NCI-H1694 (cell line): ENCODE measurements around the gene ERI3.

ENCODE experiments used
- DNase-seq: peaks from one replicate; lab custom pipeline; 2025; lab: John Stamatoyannopoulos, UW

The ERI3 gene

GRCh38 chr1:44348061-44348485 is 7.0 kb downstream of the ERI3 start:
- no peak for DNase-seq

GRCh38 chr1:44347280-44347679 is 7.8 kb downstream of the ERI3 start:
- DNase-seq: no peak

GRCh38 chr1:44346878-44347277 is 8.2 kb downstream of the ERI3 start:
- DNase-seq: no peak

- no peak for DNase-seq
These were observed 8.9 kb downstream of the ERI3 start for GRCh38 chr1:44346184-44346583.

- no peak for DNase-seq
These were observed 9.8 kb downstream of the ERI3 start for GRCh38 chr1:44345187-44345775.

GRCh38 chr1:44339731-44340130 is 15.3 kb downstream of the ERI3 start:
- DNase-seq: no peak

- DNase-seq: no peak
These were observed 16.9 kb downstream of the ERI3 start for GRCh38 chr1:44338136-44338535.

- DNase-seq: no peak
These were observed 18.4 kb downstream of the ERI3 start for GRCh38 chr1:44336668-44337067.

- DNase-seq: no peak
These were observed 20.1 kb downstream of the ERI3 start for GRCh38 chr1:44334968-44335367.

- no peak for DNase-seq
These were observed 21.7 kb downstream of the ERI3 start for GRCh38 chr1:44333376-44333775.

GRCh38 chr1:44332505-44332904 is 22.6 kb downstream of the ERI3 start:
- no peak for DNase-seq

- no peak for DNase-seq
These were observed 24.1 kb downstream of the ERI3 start for GRCh38 chr1:44330935-44331334.

- no peak for DNase-seq
These were observed 26.2 kb downstream of the ERI3 start for GRCh38 chr1:44328671-44329416.

GRCh38 chr1:44327679-44328491 is 27.2 kb downstream of the ERI3 start:
- DNase-seq: no peak

GRCh38 chr1:44326821-44327465 is 28.1 kb downstream of the ERI3 start:
- DNase-seq: no peak

- no peak for DNase-seq
These were observed 28.9 kb downstream of the ERI3 start for GRCh38 chr1:44326024-44326701.

- DNase-seq: no peak
These were observed 31.1 kb downstream of the ERI3 start for GRCh38 chr1:44323947-44324346.

GRCh38 chr1:44322367-44322766 is 32.7 kb downstream of the ERI3 start:
- DNase-seq: no peak

- no peak for DNase-seq
These were observed 33.6 kb downstream of the ERI3 start for GRCh38 chr1:44321466-44321865.

GRCh38 chr1:44318097-44319088 is 36.7 kb downstream of the ERI3 start:
- peak; percentile 43 for DNase-seq
